GM19468 (cell line): Measurements from ENCODE around the gene CATSPERB.
"Not testable (repeated sequence)": the region's sequence is repeated elsewhere in the genome, so short reads cannot be mapped to it uniquely, and the experiment has no call there.

Source experiments
- ATAC-seq: cut with Tn5 transposase; IDR thresholded peaks from one replicate; pipeline ENCODE4 v1.9.1; 2021; ENCODE audit warnings: mild to moderate bottlenecking, moderate library complexity, moderate number of reproducible peaks; ENCODE audit not compliant: unreplicated experiment; ENCODE audit errors: extremely low read depth

Gene CATSPERB

GRCh38 chr14:91677687-91678086 is 54.2 kb downstream of the CATSPERB start:
- ATAC-seq, result not testable (repeated sequence)

DNA sequence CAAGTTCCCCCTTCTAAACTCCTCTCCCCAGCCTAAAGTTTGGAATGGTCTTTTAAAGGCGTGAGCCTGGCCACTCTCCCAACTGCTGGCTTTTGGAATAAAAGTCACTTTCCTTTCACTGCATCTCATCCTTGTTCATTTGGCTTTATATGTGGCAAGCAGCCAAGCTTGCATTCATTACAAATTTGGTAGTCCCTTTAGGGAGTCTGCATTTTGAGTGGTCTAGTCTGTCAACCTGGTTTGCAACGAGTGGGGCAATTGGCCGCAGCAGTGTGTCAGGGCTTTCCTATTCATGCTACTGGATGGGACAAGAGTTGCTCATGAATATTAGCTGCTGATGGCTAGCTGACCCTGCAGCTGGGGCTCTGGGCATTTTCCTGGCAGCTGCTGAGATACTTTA is 57.0 kb downstream of the CATSPERB start:
- no peak for ATAC-seq

GRCh38 chr14:91669867-91670266 is 62.0 kb downstream of the CATSPERB start:
- no peak for ATAC-seq

DNA sequence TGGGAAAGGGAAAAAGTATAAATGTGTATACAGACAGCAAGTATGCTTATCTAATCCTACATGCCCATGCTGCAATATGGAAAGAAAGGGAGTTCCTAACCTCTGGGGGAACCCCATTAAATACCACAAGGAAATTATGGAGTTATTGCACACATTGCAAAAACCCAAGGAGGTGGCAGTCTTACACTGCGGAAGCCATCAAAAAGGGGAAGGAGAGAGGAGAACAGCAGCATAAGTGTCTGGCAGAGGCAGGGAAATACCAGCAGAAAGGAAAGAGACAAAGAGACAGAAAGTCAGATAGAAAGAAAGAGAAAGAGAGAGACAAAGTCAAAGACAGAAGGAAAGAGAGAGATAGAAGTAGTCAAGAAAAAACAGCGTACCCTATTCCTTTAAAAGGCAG is 64.8 kb downstream of the CATSPERB start:
- not testable (repeated sequence) for ATAC-seq

DNA sequence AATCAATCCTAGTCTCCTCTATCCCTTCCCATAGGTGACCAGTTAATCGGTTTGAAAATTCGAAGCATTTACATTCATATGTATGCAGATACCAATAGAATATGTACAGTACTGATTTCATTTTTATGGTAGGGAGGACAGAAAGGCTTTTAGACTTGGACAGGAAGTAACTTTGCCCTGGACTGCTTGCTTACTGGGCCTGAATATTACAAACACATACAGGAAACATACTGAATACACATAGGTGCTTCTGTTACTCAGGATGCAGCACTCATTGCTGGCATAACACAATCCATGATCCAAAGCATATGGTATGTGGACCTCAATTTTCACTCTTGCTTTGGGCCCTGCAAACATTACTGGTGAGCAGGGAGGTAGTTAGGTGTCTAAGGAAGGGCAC is 71.1 kb downstream of the CATSPERB start:
- no peak for ATAC-seq

DNA sequence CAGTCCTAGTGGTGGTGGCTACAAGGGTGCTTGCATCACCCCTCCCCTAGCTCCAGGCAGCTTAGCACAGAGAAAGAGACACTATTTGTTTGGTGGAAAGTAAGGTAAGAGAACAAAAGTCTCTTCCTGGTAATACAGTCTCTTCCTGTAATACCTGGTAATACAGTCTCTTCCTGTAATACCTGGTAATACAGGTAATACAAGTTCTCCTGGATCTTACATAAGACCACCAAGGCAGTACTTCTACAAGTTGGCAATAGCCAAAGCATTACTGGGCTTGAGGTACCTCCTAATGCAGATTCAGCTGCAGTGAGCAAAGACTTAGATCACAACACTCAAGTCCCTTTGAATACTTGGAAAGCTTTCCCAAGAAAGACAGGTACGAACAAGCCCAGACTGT is 77.0 kb downstream of the CATSPERB start:
- no peak for ATAC-seq

DNA sequence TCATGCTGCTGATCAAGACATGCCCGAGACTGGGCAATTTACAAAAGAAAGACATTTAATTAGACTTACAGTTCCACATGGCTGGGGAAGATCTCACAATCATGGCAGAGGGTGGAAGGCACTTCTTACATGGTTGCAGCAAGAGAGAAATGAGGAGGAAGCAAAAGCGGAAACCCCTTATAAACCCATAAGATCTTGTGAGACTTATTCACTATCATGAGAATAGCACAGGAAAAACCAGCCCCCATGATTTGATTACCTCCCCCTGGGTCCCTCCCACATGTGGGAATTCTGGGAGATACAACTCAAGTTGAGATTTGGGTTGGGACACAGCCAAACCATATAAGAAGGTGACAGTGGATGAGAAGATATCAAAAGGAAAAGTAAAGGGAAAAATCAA is 78.4 kb downstream of the CATSPERB start:
- no peak for ATAC-seq

DNA sequence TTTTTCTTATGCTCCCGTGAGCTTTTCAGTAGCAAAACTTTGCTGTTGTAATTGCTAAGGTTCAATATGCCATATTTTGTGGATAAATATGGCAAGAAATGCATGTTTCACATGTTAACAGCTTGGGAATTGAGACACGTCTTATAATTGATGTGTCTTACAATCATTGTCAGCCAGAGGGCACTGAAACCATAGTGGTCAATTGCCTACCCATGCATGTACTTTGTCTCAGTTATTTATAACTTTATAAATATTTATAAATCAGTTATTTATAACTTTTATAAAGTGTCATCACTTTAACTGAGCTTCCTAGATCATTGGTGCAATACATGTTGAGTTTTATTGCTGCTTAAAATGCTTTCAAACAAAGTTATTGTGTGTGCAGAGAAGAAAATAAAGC is 82.0 kb downstream of the CATSPERB start:
- no peak for ATAC-seq

DNA sequence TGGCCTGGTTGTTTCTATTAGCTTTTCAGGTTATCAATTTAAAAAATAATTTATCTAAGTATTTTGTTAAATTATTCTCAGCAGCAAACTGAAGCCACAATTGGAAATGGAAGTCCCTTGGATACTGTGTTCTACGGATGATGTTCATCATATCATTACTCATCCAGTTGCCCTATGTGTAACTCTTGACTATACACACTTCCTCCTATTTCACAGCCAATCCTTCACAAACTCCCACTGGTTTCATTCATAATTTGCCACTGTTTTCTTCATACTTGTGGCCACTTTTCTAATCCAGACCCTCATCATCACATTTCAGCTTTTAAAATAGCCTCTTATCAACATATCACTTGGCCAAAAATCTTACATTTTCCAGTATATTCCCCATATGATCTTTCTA is 84.0 kb downstream of the CATSPERB start:
- ATAC-seq, result no peak

DNA sequence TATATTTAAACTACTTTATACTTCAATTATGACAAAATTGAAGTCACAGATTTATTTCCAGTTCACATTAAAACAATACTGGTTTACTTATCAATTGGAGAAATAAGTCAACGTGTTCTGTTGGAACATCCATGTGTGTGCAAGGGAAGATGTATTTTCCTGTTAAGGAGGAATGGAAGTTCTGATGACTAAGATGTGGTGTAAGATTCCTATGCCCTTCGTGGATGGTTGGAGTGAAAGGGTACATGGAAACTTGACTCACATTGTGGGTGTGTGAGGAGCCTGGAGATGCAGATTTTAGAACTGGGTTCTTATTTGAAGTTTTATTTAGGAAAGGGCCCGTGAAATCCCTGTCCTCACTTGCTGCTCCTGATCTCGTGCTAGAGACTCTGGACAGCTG is 95.3 kb downstream of the CATSPERB start:
- ATAC-seq, result no peak

DNA sequence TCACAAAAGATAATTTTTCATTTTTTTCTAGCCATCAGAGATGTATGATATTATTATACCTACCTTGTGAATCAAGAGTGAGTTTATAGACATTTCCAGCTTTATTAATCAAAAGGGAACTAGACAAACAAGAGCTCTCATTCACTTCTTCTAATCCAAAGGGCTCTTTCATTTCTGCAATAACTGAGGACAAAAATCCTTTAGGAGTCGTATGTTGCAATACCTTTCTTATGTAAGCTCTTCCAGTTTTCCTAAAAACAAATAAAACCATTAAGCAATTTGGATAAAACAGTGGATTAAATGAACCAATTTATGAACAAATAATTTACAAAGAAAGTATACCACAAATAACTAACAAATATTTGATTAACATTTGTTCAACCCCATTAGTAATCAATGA is 107.1 kb downstream of the CATSPERB start:
- no peak for ATAC-seq

DNA sequence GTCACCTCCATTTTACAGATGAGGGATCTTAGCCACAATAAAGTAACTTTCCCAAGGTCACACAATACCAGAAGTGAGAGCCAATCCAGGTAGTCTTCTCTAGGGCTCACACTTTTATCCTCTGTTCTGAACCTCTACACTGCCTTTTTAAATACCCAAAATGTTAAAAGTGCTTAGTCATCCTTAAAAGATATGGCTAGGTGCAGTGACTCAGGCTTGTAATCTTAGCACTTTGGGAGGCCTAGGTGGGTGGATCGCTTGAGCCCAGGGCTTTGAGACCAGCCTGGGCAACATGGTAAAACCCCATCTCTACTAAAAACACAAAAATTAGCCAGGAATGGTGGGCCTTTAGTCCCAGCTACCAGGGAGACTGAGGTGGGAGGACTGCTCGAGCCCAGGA is 117.7 kb downstream of the CATSPERB start:
- no peak for ATAC-seq

GRCh38 chr14:91613459-91614112 is 118.3 kb downstream of the CATSPERB start:
- ATAC-seq, result no peak

- no peak for ATAC-seq
Measured at GRCh38 chr14:91611528-91611927, 120.4 kb downstream of the CATSPERB start.

DNA sequence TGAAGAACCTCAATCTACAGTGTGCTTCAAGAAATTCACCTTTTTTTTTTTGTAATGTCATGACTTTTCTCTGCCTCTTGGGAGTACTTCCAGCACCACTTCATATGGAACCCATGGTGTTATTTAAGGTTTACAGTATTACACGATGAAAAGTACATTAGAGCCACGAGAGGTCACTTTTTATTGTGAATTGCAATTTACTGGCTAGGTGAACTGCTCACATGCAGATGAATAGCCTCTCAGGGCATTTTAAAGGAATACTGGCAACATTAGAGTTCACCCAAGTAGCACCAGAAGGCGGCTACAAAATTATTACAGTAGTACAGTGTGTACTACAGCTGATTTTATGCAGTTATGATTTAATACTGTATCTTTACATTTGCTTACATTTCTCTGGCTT is 122.7 kb downstream of the CATSPERB start:
- no peak for ATAC-seq

DNA sequence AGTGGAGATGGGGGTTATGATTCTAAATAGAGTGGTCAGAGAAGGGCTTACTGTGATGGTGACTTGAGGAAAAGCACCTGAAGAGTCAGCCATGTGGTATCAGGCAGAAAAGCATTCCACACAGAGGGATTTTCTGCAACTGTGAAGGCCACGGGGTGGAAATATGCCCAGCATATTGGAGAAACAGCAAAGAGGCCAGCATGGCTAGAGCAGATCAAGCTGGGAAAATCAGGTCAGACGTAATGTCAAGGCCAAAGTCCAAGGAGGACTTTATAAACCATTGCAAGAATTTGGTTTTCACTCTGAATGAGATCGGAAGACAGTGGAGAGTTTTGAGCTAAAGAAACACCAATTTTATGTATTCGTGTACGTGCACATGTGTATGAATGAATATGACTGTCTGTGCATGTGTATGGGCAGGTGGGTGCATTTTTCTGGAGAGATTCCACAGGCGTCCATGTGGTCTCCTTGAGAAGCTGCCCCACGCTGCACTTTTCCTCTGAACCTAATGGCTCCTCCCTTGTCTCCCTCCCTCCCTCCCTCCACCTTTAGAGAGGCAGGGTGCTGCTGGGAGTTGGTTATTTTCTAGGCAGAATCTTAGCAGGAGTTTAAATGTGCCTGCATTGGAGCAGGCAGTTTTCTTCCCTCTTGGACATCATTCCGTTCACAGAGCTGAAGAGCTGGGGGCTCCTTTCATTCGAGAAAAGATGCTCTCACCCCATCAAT is 124.4 kb downstream of the CATSPERB start:
- ATAC-seq, result no peak

DNA sequence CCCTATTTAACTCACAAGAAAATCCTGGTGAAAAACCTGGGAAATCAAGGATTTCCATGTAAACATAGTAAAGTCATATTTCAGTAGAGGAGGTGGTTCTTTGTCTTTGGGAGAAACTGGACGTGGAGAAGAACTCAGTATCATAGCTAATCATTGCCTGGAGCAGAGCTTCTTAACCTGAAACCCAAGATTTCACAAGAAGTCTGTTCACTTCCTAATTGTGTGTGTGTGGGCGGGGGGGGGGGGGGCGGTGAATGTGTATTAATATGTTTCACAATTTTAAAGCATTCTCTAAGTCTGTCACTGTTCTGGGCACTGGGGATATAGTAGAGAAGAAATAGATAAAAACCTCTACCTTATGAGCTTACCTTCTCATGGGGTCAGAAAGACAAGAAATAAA is 125.0 kb downstream of the CATSPERB start:
- no peak for ATAC-seq

DNA sequence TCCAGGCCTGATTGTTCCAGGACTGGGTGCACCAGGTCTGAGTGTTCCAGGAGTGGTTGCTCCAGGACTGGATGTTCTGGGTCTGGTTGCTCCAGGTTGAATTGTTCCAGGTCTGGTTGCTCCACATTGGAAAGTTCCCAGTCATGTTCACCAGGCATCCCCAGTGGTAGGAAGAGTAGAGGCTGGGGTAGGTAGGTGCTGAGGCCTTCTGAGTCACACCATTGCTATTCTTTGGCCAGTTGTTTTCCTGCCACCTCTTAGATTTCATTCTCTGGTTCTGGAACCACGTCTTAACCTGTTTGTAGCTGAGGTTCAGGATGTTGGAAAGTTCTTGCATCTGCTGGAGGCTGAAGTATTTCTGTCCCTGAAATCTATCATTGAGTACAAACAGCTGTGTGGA is 127.3 kb downstream of the CATSPERB start:
- not testable (repeated sequence) for ATAC-seq

- ATAC-seq, result no peak
Measured at GRCh38 chr14:91599994-91600393, 131.9 kb downstream of the CATSPERB start.

DNA sequence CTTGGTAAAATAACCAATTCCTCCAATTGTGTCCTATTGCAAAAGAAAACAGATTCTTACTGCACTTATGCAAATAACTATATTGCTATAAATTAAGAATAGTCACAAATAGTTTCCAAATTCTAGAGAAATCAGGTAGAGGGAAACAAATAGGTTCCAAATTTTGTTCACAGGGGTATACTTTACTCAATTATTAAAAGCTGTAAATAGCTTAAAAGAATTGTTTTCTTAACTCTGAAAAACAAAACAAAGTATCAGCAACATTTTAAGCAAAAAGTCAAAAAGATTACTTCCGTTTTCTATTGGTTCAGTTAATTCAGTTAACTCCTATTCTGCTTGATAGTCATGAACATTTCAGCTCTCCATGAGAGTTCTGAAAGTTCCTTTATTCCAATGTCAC is 136.2 kb downstream of the CATSPERB start:
- ATAC-seq, result no peak

- not testable (repeated sequence) for ATAC-seq
Measured at GRCh38 chr14:91593957-91594356, 137.9 kb downstream of the CATSPERB start.

GRCh38 chr14:91586410-91586809 is 145.5 kb downstream of the CATSPERB start:
- no peak for ATAC-seq
